ENCODE measurements around the gene FOXL3. TPM values are rescaled to one million over a fixed set of nuclear protein-coding genes. Genes with fewer than 3 reads are reported as not detected.
"Not testable (repeated sequence)": the region's sequence is repeated elsewhere in the genome, so short reads cannot be mapped to it uniquely, and the experiment has no call there.

The FOXL3 gene
- total RNA-seq, 1 experiment from 2014 or later = not detected

GRCh38 chr7:260441-261281, 29.3 kb upstream of the FOXL3 start:
- Histone ChIP-seq H3K27me3 (no peaks in the 10 kb centered on the region), H3K4me1 (no peaks in the 10 kb centered on the region), H3K27ac (no peak overlapping the region), H3K36me3 (no peaks in the 10 kb centered on the region), H3K4me3 (no peak overlapping the region), H3K9me3 (replicated peaks) (no peaks in the 10 kb centered on the region)
- no peak for DNase-seq

GRCh38 chr7:261341-262250, 28.4 kb upstream of the FOXL3 start:
- H3K27ac ChIP-seq = no peak overlapping the region
- no peaks in the 10 kb centered on the region for H3K36me3 ChIP-seq
- DNase-seq = no peak
- H3K27me3 ChIP-seq = no peaks in the 10 kb centered on the region
- H3K9me3 ChIP-seq (replicated peaks) = no peaks in the 10 kb centered on the region
- no peak overlapping the region for H3K4me3 ChIP-seq
- no peaks in the 10 kb centered on the region for H3K4me1 ChIP-seq

GRCh38 chr7:262251-262572, 27.8 kb upstream of the FOXL3 start:
- no peaks in the 10 kb centered on the region for H3K27me3 ChIP-seq
- no peaks in the 10 kb centered on the region for H3K36me3 ChIP-seq
- H3K4me1 ChIP-seq = no peaks in the 10 kb centered on the region
- no peaks in the 10 kb centered on the region for H3K9me3 ChIP-seq (replicated peaks)
- no peak overlapping the region for H3K4me3 ChIP-seq
- H3K27ac ChIP-seq = no peak overlapping the region
- DNase-seq = no peak

GRCh38 chr7:262631-263311, 27.2 kb upstream of the FOXL3 start:
- H3K27ac ChIP-seq; H3K4me3 ChIP-seq; H3K4me1 ChIP-seq; H3K9me3 ChIP-seq (replicated peaks); H3K36me3 ChIP-seq; H3K27me3 ChIP-seq; DNase-seq: not testable (repeated sequence)

GRCh38 chr7:263483-264351, 26.3 kb upstream of the FOXL3 start:
- not testable (repeated sequence) for H3K9me3 ChIP-seq (replicated peaks); H3K4me3 ChIP-seq; H3K27ac ChIP-seq; H3K36me3 ChIP-seq; H3K4me1 ChIP-seq; H3K27me3 ChIP-seq
- peak in 1 of 2 experiments; percentile 30 for DNase-seq

- no peak for DNase-seq
- Histone ChIP-seq H3K27ac (no peak overlapping the region), H3K9me3 (replicated peaks) (no peaks in the 10 kb centered on the region), H3K36me3 (no peaks in the 10 kb centered on the region), H3K4me1 (no peaks in the 10 kb centered on the region), H3K27me3 (no peaks in the 10 kb centered on the region), H3K4me3 (no peak overlapping the region)
Observed at GRCh38 chr7:264541-265191, 25.3 kb upstream of the FOXL3 start.

GRCh38 chr7:265192-265997, 24.6 kb upstream of the FOXL3 start:
- Histone ChIP-seq H3K4me3 (no peak overlapping the region), H3K27me3 (no peaks in the 10 kb centered on the region), H3K36me3 (no peaks in the 10 kb centered on the region), H3K27ac (no peak overlapping the region), H3K4me1 (no peaks in the 10 kb centered on the region), H3K9me3 (replicated peaks) (no peaks in the 10 kb centered on the region)
- DNase-seq = peak; percentile 14 to 22

- Histone ChIP-seq H3K27me3 (no peaks in the 10 kb centered on the region), H3K9me3 (replicated peaks) (no peaks in the 10 kb centered on the region), H3K4me3 (no peak overlapping the region), H3K27ac (no peak overlapping the region), H3K4me1 (no peaks in the 10 kb centered on the region), H3K36me3 (no peaks in the 10 kb centered on the region)
- no peak for DNase-seq
Observed at GRCh38 chr7:265998-266850, 23.7 kb upstream of the FOXL3 start.

GRCh38 chr7:266851-267840, 22.8 kb upstream of the FOXL3 start:
- Histone ChIP-seq H3K9me3 (replicated peaks) (no peaks in the 10 kb centered on the region), H3K27ac (no peak overlapping the region), H3K4me1 (no peaks in the 10 kb centered on the region), H3K36me3 (no peaks in the 10 kb centered on the region), H3K27me3 (no peaks in the 10 kb centered on the region), H3K4me3 (no peak overlapping the region)
- DNase-seq = peak in 1 of 2 experiments; percentile 27

GRCh38 chr7:268991-269390, 21.0 kb upstream of the FOXL3 start:
- Histone ChIP-seq H3K27me3 (no peaks in the 10 kb centered on the region), H3K36me3 (no peaks in the 10 kb centered on the region), H3K4me3 (no peak overlapping the region), H3K4me1 (no peaks in the 10 kb centered on the region), H3K9me3 (replicated peaks) (no peaks in the 10 kb centered on the region), H3K27ac (no peak overlapping the region)
- DNase-seq = no peak

GRCh38 chr7:269721-270120, 20.2 kb upstream of the FOXL3 start:
- H3K36me3 ChIP-seq = no peaks in the 10 kb centered on the region
- H3K9me3 ChIP-seq (replicated peaks) = no peaks in the 10 kb centered on the region
- no peaks in the 10 kb centered on the region for H3K4me1 ChIP-seq
- no peak overlapping the region for H3K4me3 ChIP-seq
- no peak overlapping the region for H3K27ac ChIP-seq
- no peak for DNase-seq
- H3K27me3 ChIP-seq = no peaks in the 10 kb centered on the region
